ENCODE results near the gene POLR2F.

- TF ChIP-seq, protein P1, sequence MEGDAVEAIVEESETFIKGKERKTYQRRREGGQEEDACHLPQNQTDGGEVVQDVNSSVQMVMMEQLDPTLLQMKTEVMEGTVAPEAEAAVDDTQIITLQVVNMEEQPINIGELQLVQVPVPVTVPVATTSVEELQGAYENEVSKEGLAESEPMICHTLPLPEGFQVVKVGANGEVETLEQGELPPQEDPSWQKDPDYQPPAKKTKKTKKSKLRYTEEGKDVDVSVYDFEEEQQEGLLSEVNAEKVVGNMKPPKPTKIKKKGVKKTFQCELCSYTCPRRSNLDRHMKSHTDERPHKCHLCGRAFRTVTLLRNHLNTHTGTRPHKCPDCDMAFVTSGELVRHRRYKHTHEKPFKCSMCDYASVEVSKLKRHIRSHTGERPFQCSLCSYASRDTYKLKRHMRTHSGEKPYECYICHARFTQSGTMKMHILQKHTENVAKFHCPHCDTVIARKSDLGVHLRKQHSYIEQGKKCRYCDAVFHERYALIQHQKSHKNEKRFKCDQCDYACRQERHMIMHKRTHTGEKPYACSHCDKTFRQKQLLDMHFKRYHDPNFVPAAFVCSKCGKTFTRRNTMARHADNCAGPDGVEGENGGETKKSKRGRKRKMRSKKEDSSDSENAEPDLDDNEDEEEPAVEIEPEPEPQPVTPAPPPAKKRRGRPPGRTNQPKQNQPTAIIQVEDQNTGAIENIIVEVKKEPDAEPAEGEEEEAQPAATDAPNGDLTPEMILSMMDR (IDR thresholded peaks at IDR 0.05): no peak
- no peak for TF ChIP-seq POLR2A (IDR thresholded peaks at IDR 0.05)
Measured at GRCh38 chr22:37926358-37926757, 27.1 kb upstream of the POLR2F start.
